ENCODE results near the gene MTERF2.
A peak's percentile ranks its signal among the peaks of the same experiment; 100 is the strongest.
"Not testable (repeated sequence)": the region's sequence is repeated elsewhere in the genome, so short reads cannot be mapped to it uniquely, and the experiment has no call there.

MTERF2 gene

GRCh38 chr12:106986625-106987389, at the start of gene MTERF2:
MTERF2 (minus strand) TSS chr12:106987146; CDS start chr12:106978714, 8,432 bp downstream.
- H3K27me3 Mint-ChIP-seq, result peaks cover 2% of the 10 kb centered on the region

GRCh38 chr12:107035733-107036132, 48.8 kb upstream of the MTERF2 start:
- H3K4me3 Mint-ChIP-seq, result no peak overlapping the region
- H3K4me1 Mint-ChIP-seq, result no peaks in the 10 kb centered on the region
- H3K36me3 Mint-ChIP-seq, result peaks cover 12% of the 10 kb centered on the region
- no peak overlapping the region for H3K27ac Mint-ChIP-seq
- H3K9me3 Mint-ChIP-seq, result peaks cover 5% of the 10 kb centered on the region
- no peak for ATAC-seq (ENCODE audit: low read depth)
- peaks cover 15% of the 10 kb centered on the region for H3K27me3 Mint-ChIP-seq
- no peak for DNase-seq (ENCODE audit: low spot score in 2 of 2)

More at GRCh38 chr12:106986625-106987389, at the start of gene MTERF2:
- peak; percentile 96 for ATAC-seq (ENCODE audit: low read depth)
- Mint-ChIP-seq H3K4me1 (peaks cover 13% of the 10 kb centered on the region), H3K9me3 (peaks cover 2% of the 10 kb centered on the region), H3K36me3 (peaks cover 10% of the 10 kb centered on the region), H3K27ac (peak within 1 kb of the TSS; percentile 72), H3K4me3 (peak within 1 kb of the TSS; percentile 96)
- peak; percentile 35 to 56 for DNase-seq (ENCODE audit: low spot score in 2 of 2)

GRCh38 chr12:107033758-107034739, 47.1 kb upstream of the MTERF2 start:
- H3K27me3 Mint-ChIP-seq, result peaks cover 13% of the 10 kb centered on the region
- no peak overlapping the region for H3K27ac Mint-ChIP-seq
- DNase-seq (ENCODE audit: low spot score in 2 of 2), result no peak
- peaks cover 4% of the 10 kb centered on the region for H3K9me3 Mint-ChIP-seq
- H3K4me3 Mint-ChIP-seq, result no peak overlapping the region
- H3K36me3 Mint-ChIP-seq, result peaks cover 9% of the 10 kb centered on the region
- ATAC-seq (ENCODE audit: low read depth), result no peak
- no peaks in the 10 kb centered on the region for H3K4me1 Mint-ChIP-seq

GRCh38 chr12:107032266-107032665, 45.3 kb upstream of the MTERF2 start:
- Mint-ChIP-seq H3K27ac (no peak overlapping the region), H3K9me3 (peaks cover 4% of the 10 kb centered on the region), H3K4me1 (no peaks in the 10 kb centered on the region), H3K36me3 (peaks cover 4% of the 10 kb centered on the region), H3K4me3 (no peak overlapping the region), H3K27me3 (peaks cover 10% of the 10 kb centered on the region)
- DNase-seq (ENCODE audit: low spot score in 2 of 2) (no peak), ATAC-seq (ENCODE audit: low read depth) (no peak)

GRCh38 chr12:107031061-107031460, 44.1 kb upstream of the MTERF2 start:
- DNase-seq (ENCODE audit: low spot score in 2 of 2), result no peak
- Mint-ChIP-seq H3K9me3 (no peaks in the 10 kb centered on the region), H3K4me3 (no peak overlapping the region), H3K36me3 (no peaks in the 10 kb centered on the region), H3K27ac (no peak overlapping the region), H3K27me3 (peaks cover 4% of the 10 kb centered on the region), H3K4me1 (no peaks in the 10 kb centered on the region)
- no peak for ATAC-seq (ENCODE audit: low read depth)

GRCh38 chr12:107029081-107029480, 42.1 kb upstream of the MTERF2 start:
- H3K4me3 Mint-ChIP-seq, result no peak overlapping the region
- H3K36me3 Mint-ChIP-seq, result no peaks in the 10 kb centered on the region
- DNase-seq (ENCODE audit: low spot score in 2 of 2) (no peak), ATAC-seq (ENCODE audit: low read depth) (no peak)
- no peaks in the 10 kb centered on the region for H3K4me1 Mint-ChIP-seq
- H3K27ac Mint-ChIP-seq, result no peak overlapping the region
- H3K27me3 Mint-ChIP-seq, result peaks cover 4% of the 10 kb centered on the region
- no peaks in the 10 kb centered on the region for H3K9me3 Mint-ChIP-seq

GRCh38 chr12:107027636-107028053, 40.7 kb upstream of the MTERF2 start:
- ATAC-seq (ENCODE audit: low read depth), result no peak

GRCh38 chr12:107026806-107027635, 40.1 kb upstream of the MTERF2 start:
- no peak overlapping the region for H3K4me3 Mint-ChIP-seq
- no peaks in the 10 kb centered on the region for H3K27me3 Mint-ChIP-seq
- H3K9me3 Mint-ChIP-seq, result no peaks in the 10 kb centered on the region
- H3K4me1 Mint-ChIP-seq, result no peaks in the 10 kb centered on the region
- H3K27ac Mint-ChIP-seq, result no peak overlapping the region
- ATAC-seq (ENCODE audit: low read depth) (no peak), DNase-seq (ENCODE audit: low spot score in 2 of 2) (no peak)
- H3K36me3 Mint-ChIP-seq, result no peaks in the 10 kb centered on the region

More at GRCh38 chr12:107027636-107028053, 40.7 kb upstream of the MTERF2 start:
- Mint-ChIP-seq H3K4me3 (no peak overlapping the region), H3K4me1 (no peaks in the 10 kb centered on the region), H3K27ac (no peak overlapping the region), H3K36me3 (no peaks in the 10 kb centered on the region), H3K9me3 (no peaks in the 10 kb centered on the region), H3K27me3 (peaks cover 2% of the 10 kb centered on the region)
- no peak for DNase-seq (ENCODE audit: low spot score in 2 of 2)

- not testable (repeated sequence) for H3K27ac Mint-ChIP-seq; ATAC-seq (ENCODE audit: low read depth); H3K27me3 Mint-ChIP-seq; H3K4me1 Mint-ChIP-seq; H3K36me3 Mint-ChIP-seq; H3K9me3 Mint-ChIP-seq; H3K4me3 Mint-ChIP-seq; DNase-seq (ENCODE audit: low spot score in 2 of 2)
Observed at GRCh38 chr12:107026356-107026755, 39.4 kb upstream of the MTERF2 start.

GRCh38 chr12:107025671-107026070, 38.7 kb upstream of the MTERF2 start:
- Mint-ChIP-seq H3K36me3 (peaks cover under 1% of the 10 kb centered on the region), H3K27ac (no peak overlapping the region), H3K9me3 (no peaks in the 10 kb centered on the region), H3K27me3 (no peaks in the 10 kb centered on the region), H3K4me3 (no peak overlapping the region), H3K4me1 (no peaks in the 10 kb centered on the region)
- ATAC-seq (ENCODE audit: low read depth) (no peak), DNase-seq (ENCODE audit: low spot score in 2 of 2) (no peak)

GRCh38 chr12:107019546-107019945, 32.6 kb upstream of the MTERF2 start:
- H3K27ac Mint-ChIP-seq, result no peak overlapping the region
- no peaks in the 10 kb centered on the region for H3K4me1 Mint-ChIP-seq
- DNase-seq (ENCODE audit: low spot score in 2 of 2) (no peak), ATAC-seq (ENCODE audit: low read depth) (no peak)
- no peak overlapping the region for H3K4me3 Mint-ChIP-seq
- peaks cover 4% of the 10 kb centered on the region for H3K27me3 Mint-ChIP-seq
- peaks cover 3% of the 10 kb centered on the region for H3K9me3 Mint-ChIP-seq
- H3K36me3 Mint-ChIP-seq, result peaks cover 5% of the 10 kb centered on the region

- Mint-ChIP-seq H3K27me3 (peaks cover 6% of the 10 kb centered on the region), H3K9me3 (peaks cover 3% of the 10 kb centered on the region), H3K4me3 (no peak overlapping the region), H3K4me1 (no peaks in the 10 kb centered on the region), H3K36me3 (peaks cover 5% of the 10 kb centered on the region), H3K27ac (no peak overlapping the region)
- no peak for DNase-seq (ENCODE audit: low spot score in 2 of 2)
- ATAC-seq (ENCODE audit: low read depth), result no peak
Observed at GRCh38 chr12:107017042-107017441, 30.1 kb upstream of the MTERF2 start.

GRCh38 chr12:107014055-107014454, 27.1 kb upstream of the MTERF2 start:
- H3K27me3 Mint-ChIP-seq, result peaks cover 6% of the 10 kb centered on the region
- DNase-seq (ENCODE audit: low spot score in 2 of 2) (no peak), ATAC-seq (ENCODE audit: low read depth) (peak; percentile 26)
- no peaks in the 10 kb centered on the region for H3K4me1 Mint-ChIP-seq
- no peak overlapping the region for H3K4me3 Mint-ChIP-seq
- no peak overlapping the region for H3K27ac Mint-ChIP-seq
- H3K9me3 Mint-ChIP-seq, result no peaks in the 10 kb centered on the region
- H3K36me3 Mint-ChIP-seq, result no peaks in the 10 kb centered on the region
